Ascending aorta (tissue), 2 donors: ENCODE measurements around the gene CBLN1. TPM values are rescaled to one million over a fixed set of nuclear protein-coding genes. Genes with fewer than 3 reads are reported as not detected.

Experiments used
- DNase-seq, 2 donors: peaks; one replicate each; pipeline ENCODE4 v3.0.0-alpha.2; 2019; ENCODE audit warnings: low spot score in 2 of 2
- H3K27ac ChIP-seq, 2 donors: fragments of 200-600 bp; sonication (generic); one replicate each; pipeline ENCODE4 v1.5.1; 2016 to 2017; ENCODE audit warnings: mild to moderate bottlenecking in 1 of 2
- H3K27me3 ChIP-seq: fragments of 200-600 bp; sonication (generic); one replicate; pipeline ENCODE4 v1.5.1; 2017
- H3K36me3 ChIP-seq, 2 donors: fragments of 200-600 bp; sonication (generic); one replicate each; pipeline ENCODE4 v1.5.1; 2016
- H3K4me1 ChIP-seq, 2 donors: fragments of 200-600 bp; sonication (generic); one replicate each; pipeline ENCODE4 v1.5.1; 2016 to 2017; ENCODE audit warnings: mild to moderate bottlenecking in 1 of 2
- H3K4me3 ChIP-seq, 2 donors: fragments of 200-600 bp; sonication (generic); one replicate each; pipeline ENCODE4 v1.5.1; 2016 to 2017; ENCODE audit warnings: mild to moderate bottlenecking in 1 of 2
- H3K9me3 ChIP-seq, 2 donors: fragments of 200-600 bp; sonication (generic); one replicate each; pipeline ENCODE4 v1.5.1; 2016
- CTCF ChIP-seq, 3 experiments: fragments of 200-600 bp in 2 of 3; fragments of 450-650 bp in 1 of 3; sonication (generic) in 2 of 3; IDR thresholded peaks; one replicate each; pipeline ENCODE4 v1.5.1; 2016 to 2019; ENCODE audit warnings: antibody characterized with exemption in 3 of 3, mild to moderate bottlenecking in 1 of 3, moderate library complexity in 1 of 3
- intact Hi-C: fragments of 100-400 bp; cut with DNase I; formaldehyde crosslinking; loops from one replicate; pipeline ENCODE4 v1.15.1; 2023
- total RNA-seq: library from RNA; depleted of rRNA; stranded (reverse); fragments of >200 nt; gene quantifications from one replicate; pipeline ENCODE4 v1.1.0, GENCODE V29; 2016

The CBLN1 gene
- total RNA-seq, 1 donor from 2014 or later = not detected

- H3K36me3 ChIP-seq = no peaks in the 10 kb centered on the region
- H3K27ac ChIP-seq = no peak overlapping the region
- H3K4me1 ChIP-seq = no peaks in the 10 kb centered on the region
- no peak for TF ChIP-seq CTCF (IDR thresholded peaks at IDR 0.05)
- intact Hi-C loops = no loop called here
- no peak for DNase-seq
- no peak overlapping the region for H3K4me3 ChIP-seq
- H3K27me3 ChIP-seq = peaks cover 8% of the 10 kb centered on the region
- H3K9me3 ChIP-seq = no peaks in the 10 kb centered on the region
Measured at GRCh38 chr16:49271363-49271762, 10.3 kb downstream of the CBLN1 start.

- TF ChIP-seq CTCF (IDR thresholded peaks at IDR 0.05) = no peak
- DNase-seq = no peak
- no peak overlapping the region for H3K27ac ChIP-seq
- H3K9me3 ChIP-seq = no peaks in the 10 kb centered on the region
- intact Hi-C loops = no loop called here
- H3K4me1 ChIP-seq = no peaks in the 10 kb centered on the region
- H3K27me3 ChIP-seq = no peaks in the 10 kb centered on the region
- no peaks in the 10 kb centered on the region for H3K36me3 ChIP-seq
- no peak overlapping the region for H3K4me3 ChIP-seq
Measured at GRCh38 chr16:49269201-49269600, 12.4 kb downstream of the CBLN1 start.

- Histone ChIP-seq H3K27me3 (no peaks in the 10 kb centered on the region), H3K4me1 (no peaks in the 10 kb centered on the region), H3K27ac (no peak overlapping the region), H3K4me3 (no peak overlapping the region), H3K9me3 (no peaks in the 10 kb centered on the region), H3K36me3 (no peaks in the 10 kb centered on the region)
- DNase-seq = no peak
- no peak for TF ChIP-seq CTCF (IDR thresholded peaks at IDR 0.05)
- intact Hi-C loops = no loop called here
Measured at GRCh38 chr16:49268667-49269066, 13.0 kb downstream of the CBLN1 start.

GRCh38 chr16:49262501-49262900 is 19.1 kb downstream of the CBLN1 start:
- Histone ChIP-seq H3K27me3 (no peaks in the 10 kb centered on the region), H3K4me3 (no peak overlapping the region), H3K36me3 (no peaks in the 10 kb centered on the region), H3K27ac (no peak overlapping the region), H3K4me1 (no peaks in the 10 kb centered on the region), H3K9me3 (no peaks in the 10 kb centered on the region)
- no peak for DNase-seq
- intact Hi-C loops = no loop called here
- no peak for TF ChIP-seq CTCF (IDR thresholded peaks at IDR 0.05)

- DNase-seq = no peak
- H3K36me3 ChIP-seq = no peaks in the 10 kb centered on the region
- no peak overlapping the region for H3K4me3 ChIP-seq
- H3K9me3 ChIP-seq = no peaks in the 10 kb centered on the region
- H3K4me1 ChIP-seq = no peaks in the 10 kb centered on the region
- H3K27ac ChIP-seq = no peak overlapping the region
- no peaks in the 10 kb centered on the region for H3K27me3 ChIP-seq
- intact Hi-C loops = no loop called here
- TF ChIP-seq CTCF (IDR thresholded peaks at IDR 0.05) = no peak
Measured at GRCh38 chr16:49261930-49262329, 19.7 kb downstream of the CBLN1 start.

GRCh38 chr16:49260956-49261530 is 20.6 kb downstream of the CBLN1 start:
- Histone ChIP-seq H3K4me3 (no peak overlapping the region), H3K9me3 (no peaks in the 10 kb centered on the region), H3K27ac (no peak overlapping the region), H3K4me1 (no peaks in the 10 kb centered on the region), H3K36me3 (no peaks in the 10 kb centered on the region), H3K27me3 (no peaks in the 10 kb centered on the region)
- DNase-seq = no peak
- TF ChIP-seq CTCF (IDR thresholded peaks at IDR 0.05) = no peak
- intact Hi-C loops = no loop called here
